AG04450 (cell line): Measurements from ENCODE around the gene FLT3. TPM values are rescaled to one million over a fixed set of nuclear protein-coding genes. Genes with fewer than 3 reads are reported as not detected.
A peak's percentile ranks its signal among the peaks of the same experiment; 100 is the strongest.

Experiments used
- CTCF ChIA-PET: fragments of 300-600, 350-600 bp; formaldehyde crosslinking; extraction: SDS; loops from one replicate; lab custom pipeline; 2022; ENCODE audit warnings: antibody characterized with exemption, inconsistent platforms; lab: Charles Lee
- POLR2A ChIA-PET: fragments of 350-600 bp; formaldehyde crosslinking; extraction: SDS; loops from one replicate; lab custom pipeline; 2021; ENCODE audit warnings: antibody characterized with exemption, inconsistent platforms; lab: Yijun Ruan, JAX
- DNase-seq: peaks from one replicate; pipeline ENCODE4 v3.0.0-alpha.2; 2011; ENCODE audit warnings: low read depth, low spot score
- H3K27ac ChIP-seq: one replicate; pipeline ENCODE4 v1.5.1; 2012; ENCODE audit warnings: low read depth, low read length, control low read depth
- H3K27me3 ChIP-seq: one replicate; pipeline ENCODE4 v1.6.0; 2012; ENCODE audit warnings: low read length; ENCODE audit not compliant: control insufficient read depth, insufficient read depth
- H3K4me3 ChIP-seq: 2 replicates; pipeline ENCODE4 v1.5.1; 2011; ENCODE audit warnings: mild to moderate bottlenecking, low read depth, low read length, control low read depth
- H3K9me3 ChIP-seq: 2 replicates; pipeline ENCODE4 v1.5.1; 2012; ENCODE audit warnings: low read length; ENCODE audit not compliant: control insufficient read depth, insufficient read depth
- CTCF ChIP-seq: IDR thresholded peaks from 2 replicates; pipeline ENCODE4 v1.5.1; 2011; ENCODE audit warnings: low read depth, low read length, control low read depth, inconsistent platforms
- polyA plus RNA-seq: library from polyadenylated mRNA; depleted of rRNA; stranded (reverse); fragments of >200 nt; gene quantifications from 2 replicates; pipeline ENCODE4 v1.2.3, GENCODE V29; 2011; rRNA removed
- small RNA-seq: library from RNA; depleted of rRNA; stranded (forward); fragments of <200 nt; gene quantifications from one replicate; pipeline ENCODE3, GENCODE V24; 2012; ENCODE audit warnings: low read depth; ENCODE audit not compliant: insufficient read length

The FLT3 gene
- polyA plus RNA-seq, 1 experiment, result 0.01 TPM

GRCh38 chr13:27954406-27954851 lies 145.9 kb downstream of the FLT3 start:
- DNase-seq, result no peak
- Histone ChIP-seq H3K27me3 (peaks cover 57% of the 10 kb centered on the region), H3K27ac (no peak overlapping the region), H3K9me3 (no peaks in the 10 kb centered on the region; the same call in 1 of the 2 replicates), H3K4me3 (peak overlapping the region; percentile 53; the same call in 1 of the 2 replicates)
- TF ChIP-seq CTCF, result no peak
- ChIA-PET POLR2A (no interaction called here), CTCF (interaction anchor here (0.6 to 4.9 kb wide), 29 partner anchors 8 to 1930 kb away, joined by 3 to 42 read pairs (median 5); partner anchors contain the start of gene URAD)

GRCh38 chr13:27953676-27954405 lies 146.5 kb downstream of the FLT3 start:
- Histone ChIP-seq H3K27ac (no peak overlapping the region), H3K4me3 (peak overlapping the region; percentile 53), H3K9me3 (no peaks in the 10 kb centered on the region; the same call in 1 of the 2 replicates), H3K27me3 (peaks cover 51% of the 10 kb centered on the region)
- ChIA-PET CTCF (interaction anchor here (0.6 to 4.9 kb wide), 36 partner anchors 9 to 1929 kb away, joined by 3 to 42 read pairs (median 4); partner anchors contain the start of genes LNX2 and URAD), POLR2A (interaction anchor here (0.6 to 0.7 kb wide), 2 partner anchors 131 to 860 kb away, joined by 3 to 5 read pairs; no protein-coding TSS in a partner anchor)
- peak; percentile 10 for DNase-seq
- peak; percentile 73 for TF ChIP-seq CTCF

Small RNAs within 50 kb of the gene (small RNA-seq; reads per million reads assigned to genes)
- gene RN7SL272P, result not detected

Other genes starting within 250 kb of the FLT3 start
- gene PDX1, start 180.6 kb downstream of the FLT3 start, polyA plus RNA-seq, result not detected in 2 replicates
- not detected in 2 replicates for gene CDX2, start 131.3 kb downstream of the FLT3 start, polyA plus RNA-seq
- not detected in 2 replicates for gene URAD, start 111.9 kb downstream of the FLT3 start, polyA plus RNA-seq
- 15.3 and 17.8 TPM in 2 replicates for gene PAN3, start 38.0 kb upstream of the FLT3 start, polyA plus RNA-seq